Vagina (tissue), 2 donors: ENCODE results near the gene RGS3. TPM values are rescaled to one million over a fixed set of nuclear protein-coding genes. Genes with fewer than 3 reads are reported as not detected.

Experiments
- DNase-seq, 2 donors: peaks; one replicate each; pipeline ENCODE4 v3.0.0-alpha.2; 2017; ENCODE audit errors: extremely low spot score in 2 of 2
- H3K27ac ChIP-seq: fragments of 200-600 bp; sonication (generic); one replicate; pipeline ENCODE4 v1.5.1; 2019
- H3K27me3 ChIP-seq: fragments of 200-600 bp; sonication (generic); one replicate; pipeline ENCODE4 v1.5.1; 2019
- H3K36me3 ChIP-seq, 2 donors: fragments of 200-600 bp; sonication (generic); one replicate each; pipeline ENCODE4 v1.5.1; 2017 to 2019
- H3K4me1 ChIP-seq: fragments of 200-600 bp; sonication (generic); one replicate; pipeline ENCODE4 v1.5.1; 2019
- H3K4me3 ChIP-seq, 2 donors: fragments of 200-600 bp; sonication (generic); 1 replicate in 1 of 2; 2 replicates in 1 of 2; pipeline ENCODE4 v1.5.1; 2016 to 2019
- H3K9me3 ChIP-seq: fragments of 200-600 bp; sonication (generic); one replicate; pipeline ENCODE4 v1.5.1; 2019
- CTCF ChIP-seq, 3 experiments: fragments of 450-650 bp in 2 of 3; fragments of 200-600 bp in 1 of 3; sonication (generic) in 1 of 3; IDR thresholded peaks; one replicate each; pipeline ENCODE4 v1.5.1; 2017 to 2019; ENCODE audit warnings: antibody characterized with exemption in 3 of 3, mild to moderate bottlenecking in 2 of 3, moderate library complexity in 2 of 3
- POLR2A ChIP-seq, 2 donors: fragments of 450-650 bp; IDR thresholded peaks; one replicate each; pipeline ENCODE4 v1.6.1; 2017; ENCODE audit warnings: antibody characterized with exemption in 2 of 2, mild to moderate bottlenecking in 2 of 2, moderate library complexity in 2 of 2
- POLR2AphosphoS5 ChIP-seq, 2 donors: sonication (generic); formaldehyde crosslinking; IDR thresholded peaks; one replicate each; pipeline ENCODE4 v1.9.0; 2017; ENCODE audit warnings: antibody characterized with exemption in 2 of 2, mild to moderate bottlenecking in 2 of 2, low read depth in 1 of 2; ENCODE audit not compliant: insufficient read depth in 1 of 2
- intact Hi-C: fragments of 100-400 bp; cut with DNase I; formaldehyde crosslinking; loops from one replicate; pipeline ENCODE4 v1.15.1; 2023
- total RNA-seq: library from RNA; depleted of rRNA; stranded (reverse); fragments of >200 nt; gene quantifications from one replicate; pipeline ENCODE4 v1.2.3, GENCODE V29; 2016

RGS3 gene
- total RNA-seq, 1 donor from 2014 or later = 27.0 TPM

- TF ChIP-seq POLR2A (IDR thresholded peaks at IDR 0.05) (no peak), POLR2AphosphoS5 (IDR thresholded peaks at IDR 0.05; ENCODE audit: insufficient read depth in 1 of 2, low read depth in 1 of 2) (no peak), CTCF (IDR thresholded peaks at IDR 0.05) (no peak)
- intact Hi-C loops = loop anchor here (5.0 kb wide), 1 partner anchor 1260 kb away; no protein-coding TSS in a partner anchor
- Histone ChIP-seq H3K4me1 (no peaks in the 10 kb centered on the region), H3K36me3 (no peaks in the 10 kb centered on the region), H3K9me3 (no peaks in the 10 kb centered on the region), H3K27ac (no peak overlapping the region), H3K4me3 (no peak overlapping the region), H3K27me3 (no peaks in the 10 kb centered on the region)
- no peak for DNase-seq
Measured at GRCh38 chr9:113482341-113482740, 18.8 kb downstream of the RGS3 start.

GRCh38 chr9:113482991-113483675 lies 19.6 kb downstream of the RGS3 start:
- no peaks in the 10 kb centered on the region for H3K9me3 ChIP-seq
- intact Hi-C loops = loop anchor here (5.0 kb wide), 1 partner anchor 1259 kb away; no protein-coding TSS in a partner anchor
- DNase-seq = no peak
- peak overlapping the region; percentile 68 for H3K27ac ChIP-seq
- no peaks in the 10 kb centered on the region for H3K36me3 ChIP-seq
- peaks cover 3% of the 10 kb centered on the region for H3K4me1 ChIP-seq
- H3K4me3 ChIP-seq = no peak overlapping the region
- TF ChIP-seq POLR2AphosphoS5 (IDR thresholded peaks at IDR 0.05; ENCODE audit: insufficient read depth in 1 of 2, low read depth in 1 of 2) = no peak
- TF ChIP-seq CTCF (IDR thresholded peaks at IDR 0.05) = no peak
- no peak for TF ChIP-seq POLR2A (IDR thresholded peaks at IDR 0.05)
- H3K27me3 ChIP-seq = no peaks in the 10 kb centered on the region

- Histone ChIP-seq H3K27me3 (no peaks in the 10 kb centered on the region), H3K27ac (peak overlapping the region; percentile 68), H3K4me3 (no peak overlapping the region), H3K36me3 (no peaks in the 10 kb centered on the region), H3K9me3 (no peaks in the 10 kb centered on the region), H3K4me1 (peaks cover 9% of the 10 kb centered on the region)
- no peak for TF ChIP-seq POLR2AphosphoS5 (IDR thresholded peaks at IDR 0.05; ENCODE audit: insufficient read depth in 1 of 2, low read depth in 1 of 2)
- TF ChIP-seq CTCF (IDR thresholded peaks at IDR 0.05) = no peak
- TF ChIP-seq POLR2A (IDR thresholded peaks at IDR 0.05) = no peak
- DNase-seq = no peak
- intact Hi-C loops = loop anchor here (5.0 kb wide), 1 partner anchor 1259 kb away; no protein-coding TSS in a partner anchor
Measured at GRCh38 chr9:113483676-113484257, 20.2 kb downstream of the RGS3 start.

- intact Hi-C loops = loop anchor here (5.0 kb wide), 1 partner anchor 1258 kb away; no protein-coding TSS in a partner anchor
- no peak for DNase-seq
- Histone ChIP-seq H3K4me3 (no peak overlapping the region), H3K27ac (peak overlapping the region; percentile 68), H3K36me3 (no peaks in the 10 kb centered on the region), H3K27me3 (no peaks in the 10 kb centered on the region), H3K4me1 (peaks cover 9% of the 10 kb centered on the region), H3K9me3 (no peaks in the 10 kb centered on the region)
- TF ChIP-seq POLR2A (IDR thresholded peaks at IDR 0.05) = no peak
- no peak for TF ChIP-seq CTCF (IDR thresholded peaks at IDR 0.05)
- peak in 1 of 2 donors; percentile 83 for TF ChIP-seq POLR2AphosphoS5 (IDR thresholded peaks at IDR 0.05; ENCODE audit: insufficient read depth in 1 of 2, low read depth in 1 of 2)
Measured at GRCh38 chr9:113484258-113484730, 20.8 kb downstream of the RGS3 start.

GRCh38 chr9:113485761-113486115 lies 22.2 kb downstream of the RGS3 start:
- Histone ChIP-seq H3K4me1 (peaks cover 9% of the 10 kb centered on the region), H3K4me3 (no peak overlapping the region), H3K9me3 (no peaks in the 10 kb centered on the region), H3K36me3 (no peaks in the 10 kb centered on the region), H3K27me3 (no peaks in the 10 kb centered on the region), H3K27ac (peak overlapping the region; percentile 68)
- no peak for DNase-seq
- intact Hi-C loops = no loop called here
- TF ChIP-seq POLR2A (IDR thresholded peaks at IDR 0.05) = no peak
- no peak for TF ChIP-seq CTCF (IDR thresholded peaks at IDR 0.05)
- no peak for TF ChIP-seq POLR2AphosphoS5 (IDR thresholded peaks at IDR 0.05; ENCODE audit: insufficient read depth in 1 of 2, low read depth in 1 of 2)
